Progenitor cell of endocrine pancreas (in vitro differentiated cells): ENCODE measurements around the gene LY6G6D. TPM values are rescaled to one million over a fixed set of nuclear protein-coding genes. Genes with fewer than 3 reads are reported as not detected.

ENCODE experiments used
- DNase-seq: peaks from one replicate; pipeline ENCODE4 v3.0.0; 2021; ENCODE audit warnings: low spot score; ENCODE audit not compliant: unreplicated experiment
- H3K27ac Mint-ChIP-seq: 2 replicates; pipeline ENCODE4 v1.8.0; 2021; ENCODE audit warnings: mild to moderate bottlenecking, moderate library complexity, mixed read lengths
- H3K27me3 Mint-ChIP-seq: 2 replicates; pipeline ENCODE4 v1.8.0; 2021; ENCODE audit warnings: mixed read lengths
- H3K36me3 Mint-ChIP-seq: 2 replicates; pipeline ENCODE4 v1.8.0; 2022; ENCODE audit warnings: mixed read lengths; ENCODE audit not compliant: insufficient read depth
- H3K4me1 Mint-ChIP-seq: 2 replicates; pipeline ENCODE4 v1.8.0; 2021; ENCODE audit warnings: low read depth, mixed read lengths
- H3K4me3 Mint-ChIP-seq: 2 replicates; pipeline ENCODE4 v1.8.0; 2021; ENCODE audit warnings: low read depth, mild to moderate bottlenecking, moderate library complexity, mixed read lengths
- H3K9me3 Mint-ChIP-seq: 2 replicates; pipeline ENCODE4 v1.8.0; 2021; ENCODE audit warnings: low read depth, mixed read lengths
- CTCF ChIP-seq: fragments of 200-600 bp; sonication (generic); IDR thresholded peaks from one replicate; pipeline ENCODE4 v1.5.0; 2021; ENCODE audit warnings: antibody characterized with exemption, mild to moderate bottlenecking; ENCODE audit not compliant: unreplicated experiment
- total RNA-seq: library from RNA; stranded (reverse); gene quantifications from 2 replicates; pipeline ENCODE4 v1.2.1, GENCODE V29; 2021

LY6G6D gene
- total RNA-seq, 1 donor from 2014 or later = not detected

GRCh38 chr6:31710523-31711219 lies 4.5 kb upstream of the LY6G6D start:
- DNase-seq = no peak
- H3K27ac Mint-ChIP-seq = no peak overlapping the region

GRCh38 chr6:31711233-31711632 lies 3.9 kb upstream of the LY6G6D start:
- H3K9me3 Mint-ChIP-seq = no peaks in the 10 kb centered on the region
- H3K4me3 Mint-ChIP-seq = no peak overlapping the region
- DNase-seq = no peak
- TF ChIP-seq CTCF = no peak
- H3K27ac Mint-ChIP-seq = no peak overlapping the region
- H3K36me3 Mint-ChIP-seq = no peaks in the 10 kb centered on the region
- H3K27me3 Mint-ChIP-seq = peaks cover 11% of the 10 kb centered on the region
- peaks cover 15% of the 10 kb centered on the region for H3K4me1 Mint-ChIP-seq

More at GRCh38 chr6:31710523-31711219, 4.5 kb upstream of the LY6G6D start:
- Mint-ChIP-seq H3K4me3 (no peak overlapping the region), H3K4me1 (peaks cover 15% of the 10 kb centered on the region), H3K9me3 (no peaks in the 10 kb centered on the region), H3K27me3 (peaks cover 11% of the 10 kb centered on the region), H3K36me3 (no peaks in the 10 kb centered on the region)
- no peak for TF ChIP-seq CTCF

- DNase-seq = no peak
- Mint-ChIP-seq H3K4me1 (peaks cover 16% of the 10 kb centered on the region), H3K27ac (no peak overlapping the region), H3K27me3 (peaks cover 11% of the 10 kb centered on the region), H3K9me3 (no peaks in the 10 kb centered on the region), H3K36me3 (no peaks in the 10 kb centered on the region), H3K4me3 (no peak overlapping the region)
- TF ChIP-seq CTCF = no peak
Observed at GRCh38 chr6:31712296-31712695, 2.9 kb upstream of the LY6G6D start.

- H3K4me1 Mint-ChIP-seq = peaks cover 27% of the 10 kb centered on the region
- no peak for DNase-seq
- H3K4me3 Mint-ChIP-seq = no peak overlapping the region
- H3K9me3 Mint-ChIP-seq = no peaks in the 10 kb centered on the region
- TF ChIP-seq CTCF = no peak
- peaks cover 11% of the 10 kb centered on the region for H3K27me3 Mint-ChIP-seq
- H3K36me3 Mint-ChIP-seq = no peaks in the 10 kb centered on the region
- H3K27ac Mint-ChIP-seq = no peak overlapping the region
Observed at GRCh38 chr6:31713465-31713864, 1.7 kb upstream of the LY6G6D start.

- Mint-ChIP-seq H3K36me3 (no peaks in the 10 kb centered on the region), H3K4me1 (peaks cover 32% of the 10 kb centered on the region), H3K4me3 (no peak overlapping the region), H3K9me3 (no peaks in the 10 kb centered on the region), H3K27ac (peak overlapping the region; percentile 88), H3K27me3 (peaks cover 11% of the 10 kb centered on the region)
- no peak for TF ChIP-seq CTCF
- no peak for DNase-seq
Observed at GRCh38 chr6:31713991-31714684, 1.0 kb upstream of the LY6G6D start.
